Measurements from ENCODE around the gene POGZ. TPM values are rescaled to one million over a fixed set of nuclear protein-coding genes. Genes with fewer than 3 reads are reported as not detected.

POGZ gene
- total RNA-seq, 1 experiment from 2014 or later: 102 TPM

DNA sequence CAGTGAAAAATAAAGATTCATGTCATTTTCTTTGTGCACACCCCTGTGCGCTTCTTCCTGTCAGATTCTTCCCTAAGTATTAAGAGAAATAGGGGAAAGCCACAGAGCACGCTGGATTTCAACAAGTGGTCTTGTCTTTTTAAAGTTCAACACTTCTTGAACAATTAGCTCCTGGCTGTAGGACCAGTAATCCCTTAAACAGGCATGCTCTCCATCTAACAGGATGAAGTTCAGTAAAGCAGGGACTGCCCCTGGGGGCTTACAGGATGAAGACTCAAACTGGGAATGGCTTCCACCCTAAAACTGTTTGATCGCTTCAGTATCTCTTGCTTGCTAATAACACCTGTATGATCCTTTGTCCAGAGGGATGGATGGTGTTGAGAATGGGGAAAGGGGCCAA is 55.7 kb downstream of the POGZ start:
- Histone ChIP-seq H2BK5ac (ENCODE audit: insufficient read length, low read length) (no peak overlapping the region), H3K9ac (ENCODE audit: extremely low read depth, insufficient read length, low read length) (no peak overlapping the region), H3K4me2 (ENCODE audit: insufficient read depth, insufficient read length, low read length) (no peak overlapping the region), H2BK15ac (ENCODE audit: low read depth, low read length) (no peak overlapping the region), H2BK20ac (ENCODE audit: low read depth, low read length, poor library complexity, severe bottlenecking) (no peak overlapping the region), H2AFZ (ENCODE audit: low read length) (no peak overlapping the region), H3K27me3 (ENCODE audit: insufficient read depth, low read length) (no peaks in the 10 kb centered on the region), H3K56ac (ENCODE audit: insufficient read length, low read depth, low read length) (no peak overlapping the region), H3T11ph (ENCODE audit: low read length) (no peak overlapping the region), H3K79me1 (ENCODE audit: insufficient read depth, low read depth, low read length, poor library complexity, severe bottlenecking) (peaks cover 3% of the 10 kb centered on the region), H3K23ac (ENCODE audit: insufficient read length, low read depth, low read length) (no peak overlapping the region), H3K79me2 (ENCODE audit: insufficient read depth, low read length) (peaks cover 9% of the 10 kb centered on the region; the same call in 1 of the 2 replicates), H2BK12ac (ENCODE audit: insufficient read length, low read depth, low read length) (no peak overlapping the region), H3K9me3 (ENCODE audit: control insufficient read depth, low read depth, low read length) (no peaks in the 10 kb centered on the region), H3K4me1 (ENCODE audit: insufficient read depth, low read length) (no peaks in the 10 kb centered on the region), H3K14ac (ENCODE audit: insufficient read depth, low read length) (no peak overlapping the region), H3K18ac (ENCODE audit: insufficient read length, low read depth, low read length) (no peak overlapping the region), H4K20me1 (ENCODE audit: control insufficient read depth, insufficient read depth, insufficient read length) (no peaks in the 10 kb centered on the region), H4K5ac (ENCODE audit: insufficient read length, low read depth, low read length) (no peak overlapping the region), H4K91ac (ENCODE audit: insufficient read length, low read depth, low read length) (no peak overlapping the region), H2AK5ac (ENCODE audit: insufficient read length, low read length) (no peak overlapping the region), H4K8ac (replicated peaks; ENCODE audit: insufficient read length, low read depth, low read length) (no peak overlapping the region), H3K27ac (ENCODE audit: insufficient read length, low read depth, low read length) (no peak overlapping the region), H3K23me2 (ENCODE audit: insufficient read length, low read depth, low read length, poor library complexity, severe bottlenecking) (peaks cover 6% of the 10 kb centered on the region), H2BK120ac (ENCODE audit: low read depth, low read length, poor library complexity, severe bottlenecking) (no peak overlapping the region), H3K4ac (ENCODE audit: low read depth, low read length) (no peak overlapping the region)
- Mint-ChIP-seq H3K27ac (peak overlapping the region in 1 of 3 experiments; percentile 64; a peak in 2 of 7 replicates), H3K27me3 (ENCODE audit: low read depth) (no peaks in the 10 kb centered on the region; the same call in 1 of the 2 replicates), H3K4me3 (no peak overlapping the region), H3K9me3 (no peaks in the 10 kb centered on the region; a peak in 1 of 5 replicates), H3K36me3 (ENCODE audit: insufficient read depth in 1 of 3, low read depth in 3 of 3) (peaks cover 44 to 88% (median 75%) of the 10 kb centered on the region in 3 experiments), H3K4me1 (peaks cover 12% of the 10 kb centered on the region in 2 experiments)
- no peak for DNase-seq
- TF ChIP-seq, protein P1, sequence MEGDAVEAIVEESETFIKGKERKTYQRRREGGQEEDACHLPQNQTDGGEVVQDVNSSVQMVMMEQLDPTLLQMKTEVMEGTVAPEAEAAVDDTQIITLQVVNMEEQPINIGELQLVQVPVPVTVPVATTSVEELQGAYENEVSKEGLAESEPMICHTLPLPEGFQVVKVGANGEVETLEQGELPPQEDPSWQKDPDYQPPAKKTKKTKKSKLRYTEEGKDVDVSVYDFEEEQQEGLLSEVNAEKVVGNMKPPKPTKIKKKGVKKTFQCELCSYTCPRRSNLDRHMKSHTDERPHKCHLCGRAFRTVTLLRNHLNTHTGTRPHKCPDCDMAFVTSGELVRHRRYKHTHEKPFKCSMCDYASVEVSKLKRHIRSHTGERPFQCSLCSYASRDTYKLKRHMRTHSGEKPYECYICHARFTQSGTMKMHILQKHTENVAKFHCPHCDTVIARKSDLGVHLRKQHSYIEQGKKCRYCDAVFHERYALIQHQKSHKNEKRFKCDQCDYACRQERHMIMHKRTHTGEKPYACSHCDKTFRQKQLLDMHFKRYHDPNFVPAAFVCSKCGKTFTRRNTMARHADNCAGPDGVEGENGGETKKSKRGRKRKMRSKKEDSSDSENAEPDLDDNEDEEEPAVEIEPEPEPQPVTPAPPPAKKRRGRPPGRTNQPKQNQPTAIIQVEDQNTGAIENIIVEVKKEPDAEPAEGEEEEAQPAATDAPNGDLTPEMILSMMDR (conservative IDR thresholded peaks at IDR 0.05): no peak
- no CpG with 5 or more reads among the region's 3 CpGs for WGBS (ENCODE audit: extremely low coverage, insufficient read length, low lambda C conversion rate)

Measured in H9 (cell line).